GM21526 (cell line): ENCODE measurements around the gene MARK3.

Experiments used
- ATAC-seq: cut with Tn5 transposase; IDR thresholded peaks from one replicate; pipeline ENCODE4 v1.9.1; 2021; ENCODE audit warnings: moderate library complexity; ENCODE audit not compliant: unreplicated experiment, low FRiP score

MARK3 gene

GRCh38 chr14:103545219-103545914, 160.2 kb downstream of the MARK3 start:
- no peak for ATAC-seq

- ATAC-seq: no peak
Measured at GRCh38 chr14:103545915-103546651, 160.9 kb downstream of the MARK3 start.

GRCh38 chr14:103546652-103547454, 161.6 kb downstream of the MARK3 start:
- ATAC-seq: no peak

GRCh38 chr14:103547455-103547940, 162.3 kb downstream of the MARK3 start:
- no peak for ATAC-seq

GRCh38 chr14:103547941-103548462, 162.8 kb downstream of the MARK3 start:
- ATAC-seq: no peak

GRCh38 chr14:103548463-103549351, 163.5 kb downstream of the MARK3 start:
- ATAC-seq: no peak

GRCh38 chr14:103549361-103550311, 164.4 kb downstream of the MARK3 start:
- ATAC-seq: no peak

GRCh38 chr14:103550451-103551337, 165.5 kb downstream of the MARK3 start:
- no peak for ATAC-seq

GRCh38 chr14:103551338-103551762, 166.1 kb downstream of the MARK3 start:
- no peak for ATAC-seq

- no peak for ATAC-seq
Measured at GRCh38 chr14:103552011-103552845, 167.0 kb downstream of the MARK3 start.

- no peak for ATAC-seq
Measured at GRCh38 chr14:103552846-103553210, 167.6 kb downstream of the MARK3 start.
